ENCODE data around the gene WWOX. TPM values are rescaled to one million over a fixed set of nuclear protein-coding genes. Genes with fewer than 3 reads are reported as not detected.

The WWOX gene
- total and polyA plus RNA-seq, 2 of the 13 experiments (the other 11 are each of a cell fraction or from before 2014, with no cell fraction given), result 9.1 to 37.4 TPM

GRCh38 chr16:78460428-78460827 lies 361.0 kb downstream of the WWOX start (continued):
- TF ChIP-seq MXD4 (CRISPR knock-in tag; IDR thresholded peaks at IDR 0.05) (no peak), ETV6 (CRISPR knock-in tag; conservative IDR thresholded peaks at IDR 0.05) (no peak), HDAC6 (IDR thresholded peaks at IDR 0.05; ENCODE audit: low read depth, low read length) (no peak), ZNF605 (CRISPR knock-in tag; IDR thresholded peaks at IDR 0.05) (no peak), POLR2AphosphoS2 (IDR thresholded peaks at IDR 0.05; ENCODE audit: low read depth, low read length) (no peak), ZNF232 (CRISPR knock-in tag; IDR thresholded peaks at IDR 0.05; ENCODE audit: borderline replicate concordance) (no peak), ZNF839 (CRISPR knock-in tag; IDR thresholded peaks at IDR 0.05; ENCODE audit: borderline replicate concordance) (no peak), NBN (conservative IDR thresholded peaks at IDR 0.05) (no peak), ZNF326 (CRISPR knock-in tag; IDR thresholded peaks at IDR 0.05; ENCODE audit: borderline replicate concordance) (no peak), ZNF296 (CRISPR knock-in tag; conservative IDR thresholded peaks at IDR 0.05) (no peak), CCDC6 (CRISPR knock-in tag; IDR thresholded peaks at IDR 0.05) (no peak), ZBTB20 (CRISPR knock-in tag; IDR thresholded peaks at IDR 0.05; ENCODE audit: borderline replicate concordance, low read depth) (no peak), ARNT (IDR thresholded peaks at IDR 0.05) (no peak), NFKB2 (CRISPR knock-in tag; IDR thresholded peaks at IDR 0.05; ENCODE audit: borderline replicate concordance) (no peak), MIER3 (CRISPR knock-in tag; IDR thresholded peaks at IDR 0.05; ENCODE audit: borderline replicate concordance) (no peak), XBP1 (CRISPR knock-in tag; IDR thresholded peaks at IDR 0.05) (no peak), HOXA7 (CRISPR knock-in tag; IDR thresholded peaks at IDR 0.05) (no peak), LCORL (IDR thresholded peaks at IDR 0.05) (no peak), LCORL (CRISPR knock-in tag; IDR thresholded peaks at IDR 0.05) (no peak), ZNF780A (CRISPR knock-in tag; IDR thresholded peaks at IDR 0.05) (no peak), MLXIP (CRISPR knock-in tag; IDR thresholded peaks at IDR 0.05; ENCODE audit: borderline replicate concordance) (no peak), PAF1 (CRISPR knock-in tag; IDR thresholded peaks at IDR 0.05) (no peak), NCOR1 (IDR thresholded peaks at IDR 0.05; ENCODE audit: borderline replicate concordance, low read length) (no peak)
- TF ChIP-seq, protein P1, sequence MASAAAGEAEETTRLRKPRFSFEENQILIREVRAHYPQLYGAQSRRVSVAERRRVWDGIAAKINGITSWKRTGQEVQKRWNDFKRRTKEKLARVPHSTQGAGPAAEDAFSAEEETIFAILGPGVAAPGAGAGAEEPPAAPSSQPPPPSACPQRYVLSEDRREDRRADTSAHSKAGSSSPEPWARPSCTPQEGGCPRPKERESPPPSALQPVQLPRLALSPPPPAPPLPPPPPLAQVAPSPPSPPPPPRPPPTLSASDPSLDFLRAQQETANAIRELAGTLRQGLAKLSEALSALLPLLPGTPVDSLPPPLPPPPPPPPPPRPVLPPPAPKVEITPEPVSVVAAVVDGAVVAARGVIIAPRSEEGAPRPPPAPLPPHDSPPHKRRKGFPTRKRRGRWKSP (CRISPR knock-in tag; IDR thresholded peaks at IDR 0.05), result no peak
- TF ChIP-seq, protein P2, sequence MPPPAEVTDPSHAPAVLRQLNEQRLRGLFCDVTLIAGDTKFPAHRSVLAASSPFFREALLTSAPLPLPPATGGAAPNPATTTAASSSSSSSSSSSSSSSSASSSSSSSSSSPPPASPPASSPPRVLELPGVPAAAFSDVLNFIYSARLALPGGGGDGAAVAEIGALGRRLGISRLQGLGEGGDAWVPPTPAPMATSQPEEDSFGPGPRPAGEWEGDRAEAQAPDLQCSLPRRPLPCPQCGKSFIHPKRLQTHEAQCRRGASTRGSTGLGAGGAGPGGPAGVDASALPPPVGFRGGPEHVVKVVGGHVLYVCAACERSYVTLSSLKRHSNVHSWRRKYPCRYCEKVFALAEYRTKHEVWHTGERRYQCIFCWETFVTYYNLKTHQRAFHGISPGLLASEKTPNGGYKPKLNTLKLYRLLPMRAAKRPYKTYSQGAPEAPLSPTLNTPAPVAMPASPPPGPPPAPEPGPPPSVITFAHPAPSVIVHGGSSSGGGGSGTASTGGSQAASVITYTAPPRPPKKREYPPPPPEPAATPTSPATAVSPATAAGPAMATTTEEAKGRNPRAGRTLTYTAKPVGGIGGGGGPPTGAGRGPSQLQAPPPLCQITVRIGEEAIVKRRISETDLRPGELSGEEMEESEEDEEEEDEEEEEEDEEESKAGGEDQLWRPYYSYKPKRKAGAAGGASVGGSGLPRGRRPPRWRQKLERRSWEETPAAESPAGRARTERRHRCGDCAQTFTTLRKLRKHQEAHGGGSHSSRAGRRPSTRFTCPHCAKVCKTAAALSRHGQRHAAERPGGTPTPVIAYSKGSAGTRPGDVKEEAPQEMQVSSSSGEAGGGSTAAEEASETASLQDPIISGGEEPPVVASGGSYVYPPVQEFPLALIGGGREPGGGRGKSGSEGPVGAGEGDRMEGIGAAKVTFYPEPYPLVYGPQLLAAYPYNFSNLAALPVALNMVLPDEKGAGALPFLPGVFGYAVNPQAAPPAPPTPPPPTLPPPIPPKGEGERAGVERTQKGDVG (CRISPR knock-in tag; IDR thresholded peaks at IDR 0.05; ENCODE audit: borderline replicate concordance), result no peak
- TF ChIP-seq, protein P3, sequence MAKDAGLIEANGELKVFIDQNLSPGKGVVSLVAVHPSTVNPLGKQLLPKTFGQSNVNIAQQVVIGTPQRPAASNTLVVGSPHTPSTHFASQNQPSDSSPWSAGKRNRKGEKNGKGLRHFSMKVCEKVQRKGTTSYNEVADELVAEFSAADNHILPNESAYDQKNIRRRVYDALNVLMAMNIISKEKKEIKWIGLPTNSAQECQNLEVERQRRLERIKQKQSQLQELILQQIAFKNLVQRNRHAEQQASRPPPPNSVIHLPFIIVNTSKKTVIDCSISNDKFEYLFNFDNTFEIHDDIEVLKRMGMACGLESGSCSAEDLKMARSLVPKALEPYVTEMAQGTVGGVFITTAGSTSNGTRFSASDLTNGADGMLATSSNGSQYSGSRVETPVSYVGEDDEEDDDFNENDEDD (CRISPR knock-in tag; IDR thresholded peaks at IDR 0.05; ENCODE audit: borderline replicate concordance), result no peak
